ENCODE results near the gene ALK.

The ALK gene

DNA sequence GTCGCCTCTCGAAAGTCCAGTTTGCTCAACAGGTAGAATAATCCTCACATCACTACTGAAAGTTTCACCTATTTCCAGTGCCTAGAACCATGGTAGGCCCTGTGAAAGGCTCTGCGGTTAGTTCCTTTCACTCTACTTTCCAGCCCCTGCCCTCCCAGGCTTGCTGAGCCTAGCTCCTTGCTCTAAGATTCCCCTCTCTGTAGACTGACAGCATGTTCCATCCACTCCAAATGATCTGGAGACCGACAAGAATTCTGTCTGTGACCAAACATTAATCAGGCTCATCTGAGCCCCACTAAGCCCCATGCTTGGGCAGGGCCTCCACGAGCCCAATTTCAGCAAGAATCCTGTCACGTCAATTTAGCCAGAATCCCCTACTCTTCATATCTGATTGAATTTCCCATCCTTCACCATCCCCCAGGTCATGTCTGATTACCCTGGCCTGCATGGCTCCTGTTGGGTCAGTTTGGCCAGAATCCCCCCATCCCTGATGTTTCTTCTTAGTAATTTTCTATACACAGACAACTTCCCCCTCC, 307.0 kb downstream of the ALK start:
- no peaks in the 10 kb centered on the region for H3K36me3 ChIP-seq (ENCODE audit: control insufficient read depth in 2 of 2, insufficient read depth in 1 of 2, low read length in 2 of 2)
- H3K4me3 ChIP-seq (ENCODE audit: low read depth, low read length): no peak overlapping the region
- POLR2A ChIA-PET: no interaction called here
- no peaks in the 10 kb centered on the region for H3K9me3 ChIP-seq (ENCODE audit: control insufficient read depth, insufficient read depth, low read depth, low read length)
- no peaks in the 10 kb centered on the region for H3K4me1 ChIP-seq (ENCODE audit: control insufficient read depth, insufficient read depth, low read length)
- H3K27ac ChIP-seq (ENCODE audit: extremely low read depth, low read depth, low read length): no peak overlapping the region
- CTCF ChIA-PET: interaction anchor here (0.6 kb wide), 1 partner anchor 20 kb away, joined by 3 read pairs; no protein-coding TSS in a partner anchor
- TF ChIP-seq ZNF132 (tag by site-specific recombination; IDR thresholded peaks at IDR 0.05; ENCODE audit: borderline replicate concordance): no peak
- no peak for TF ChIP-seq ZNF391 (tag by site-specific recombination; IDR thresholded peaks at IDR 0.05; ENCODE audit: borderline replicate concordance, low read depth)
- TF ChIP-seq, protein P1, sequence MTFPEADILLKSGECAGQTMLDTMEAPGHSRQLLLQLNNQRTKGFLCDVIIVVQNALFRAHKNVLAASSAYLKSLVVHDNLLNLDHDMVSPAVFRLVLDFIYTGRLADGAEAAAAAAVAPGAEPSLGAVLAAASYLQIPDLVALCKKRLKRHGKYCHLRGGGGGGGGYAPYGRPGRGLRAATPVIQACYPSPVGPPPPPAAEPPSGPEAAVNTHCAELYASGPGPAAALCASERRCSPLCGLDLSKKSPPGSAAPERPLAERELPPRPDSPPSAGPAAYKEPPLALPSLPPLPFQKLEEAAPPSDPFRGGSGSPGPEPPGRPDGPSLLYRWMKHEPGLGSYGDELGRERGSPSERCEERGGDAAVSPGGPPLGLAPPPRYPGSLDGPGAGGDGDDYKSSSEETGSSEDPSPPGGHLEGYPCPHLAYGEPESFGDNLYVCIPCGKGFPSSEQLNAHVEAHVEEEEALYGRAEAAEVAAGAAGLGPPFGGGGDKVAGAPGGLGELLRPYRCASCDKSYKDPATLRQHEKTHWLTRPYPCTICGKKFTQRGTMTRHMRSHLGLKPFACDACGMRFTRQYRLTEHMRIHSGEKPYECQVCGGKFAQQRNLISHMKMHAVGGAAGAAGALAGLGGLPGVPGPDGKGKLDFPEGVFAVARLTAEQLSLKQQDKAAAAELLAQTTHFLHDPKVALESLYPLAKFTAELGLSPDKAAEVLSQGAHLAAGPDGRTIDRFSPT (tag by site-specific recombination; IDR thresholded peaks at IDR 0.05): no peak
- no peak for TF ChIP-seq ZNF549 (tag by site-specific recombination; IDR thresholded peaks at IDR 0.05)

DNA sequence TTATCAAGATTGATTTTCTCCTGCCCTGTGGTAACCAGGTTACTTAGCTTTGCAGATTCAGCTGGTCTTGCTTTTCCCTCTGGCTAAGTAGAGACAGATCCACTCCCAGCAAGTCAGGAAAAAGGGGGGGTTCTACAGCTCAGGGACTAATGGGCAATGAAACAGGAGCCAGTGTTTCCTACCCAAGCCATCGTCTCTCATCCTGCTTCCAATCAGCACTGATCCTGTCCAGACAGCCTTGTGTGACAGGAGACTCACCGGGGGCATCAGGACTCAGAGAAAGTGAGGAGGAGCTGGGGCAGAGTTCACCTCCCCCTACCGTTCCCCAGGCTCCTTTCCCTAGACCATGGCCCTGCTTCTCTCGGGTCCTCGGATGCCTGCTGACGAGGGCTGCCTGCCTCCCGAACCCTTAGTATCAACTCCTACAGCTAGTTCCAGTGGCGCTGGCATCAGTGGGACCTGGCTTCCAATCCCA, 307.6 kb downstream of the ALK start:
- no peaks in the 10 kb centered on the region for H3K4me1 ChIP-seq (ENCODE audit: control insufficient read depth, insufficient read depth, low read length)
- no peak overlapping the region for H3K27ac ChIP-seq (ENCODE audit: extremely low read depth, low read depth, low read length)
- TF ChIP-seq, protein P2, sequence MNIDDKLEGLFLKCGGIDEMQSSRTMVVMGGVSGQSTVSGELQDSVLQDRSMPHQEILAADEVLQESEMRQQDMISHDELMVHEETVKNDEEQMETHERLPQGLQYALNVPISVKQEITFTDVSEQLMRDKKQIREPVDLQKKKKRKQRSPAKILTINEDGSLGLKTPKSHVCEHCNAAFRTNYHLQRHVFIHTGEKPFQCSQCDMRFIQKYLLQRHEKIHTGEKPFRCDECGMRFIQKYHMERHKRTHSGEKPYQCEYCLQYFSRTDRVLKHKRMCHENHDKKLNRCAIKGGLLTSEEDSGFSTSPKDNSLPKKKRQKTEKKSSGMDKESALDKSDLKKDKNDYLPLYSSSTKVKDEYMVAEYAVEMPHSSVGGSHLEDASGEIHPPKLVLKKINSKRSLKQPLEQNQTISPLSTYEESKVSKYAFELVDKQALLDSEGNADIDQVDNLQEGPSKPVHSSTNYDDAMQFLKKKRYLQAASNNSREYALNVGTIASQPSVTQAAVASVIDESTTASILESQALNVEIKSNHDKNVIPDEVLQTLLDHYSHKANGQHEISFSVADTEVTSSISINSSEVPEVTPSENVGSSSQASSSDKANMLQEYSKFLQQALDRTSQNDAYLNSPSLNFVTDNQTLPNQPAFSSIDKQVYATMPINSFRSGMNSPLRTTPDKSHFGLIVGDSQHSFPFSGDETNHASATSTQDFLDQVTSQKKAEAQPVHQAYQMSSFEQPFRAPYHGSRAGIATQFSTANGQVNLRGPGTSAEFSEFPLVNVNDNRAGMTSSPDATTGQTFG (tag by site-specific recombination; IDR thresholded peaks at IDR 0.05; ENCODE audit: borderline replicate concordance): no peak
- TF ChIP-seq ZNF529 (tag by site-specific recombination; IDR thresholded peaks at IDR 0.05; ENCODE audit: insufficient replicate concordance): no peak
- no peak for TF ChIP-seq ZFP37 (tag by site-specific recombination; IDR thresholded peaks at IDR 0.05)
- TF ChIP-seq HOXD13 (CRISPR knock-in tag; IDR thresholded peaks at IDR 0.05; ENCODE audit: borderline replicate concordance): no peak
- no peak for TF ChIP-seq ZNF610 (tag by site-specific recombination; IDR thresholded peaks at IDR 0.05; ENCODE audit: borderline replicate concordance)
- no peak for TF ChIP-seq SP7 (tag by site-specific recombination; IDR thresholded peaks at IDR 0.05)
- TF ChIP-seq ZNF19 (tag by site-specific recombination; IDR thresholded peaks at IDR 0.05; ENCODE audit: low read depth): no peak
- TF ChIP-seq ZNF426 (tag by site-specific recombination; IDR thresholded peaks at IDR 0.05): no peak
- TF ChIP-seq ZNF660 (tag by site-specific recombination; IDR thresholded peaks at IDR 0.05): no peak
- no peak for TF ChIP-seq ZNF354C (tag by site-specific recombination; IDR thresholded peaks at IDR 0.05; ENCODE audit: borderline replicate concordance, low read depth)
- no peak for TF ChIP-seq ZNF157 (tag by site-specific recombination; IDR thresholded peaks at IDR 0.05)
- no peak for TF ChIP-seq BCL11B (tag by site-specific recombination; IDR thresholded peaks at IDR 0.05; ENCODE audit: low read depth)
- no peak for TF ChIP-seq ZNF560 (tag by site-specific recombination; IDR thresholded peaks at IDR 0.05; ENCODE audit: borderline replicate concordance)
- no peak for TF ChIP-seq ZNF600 (tag by site-specific recombination; IDR thresholded peaks at IDR 0.05)
- no peaks in the 10 kb centered on the region for H3K36me3 ChIP-seq (ENCODE audit: control insufficient read depth in 2 of 2, insufficient read depth in 1 of 2, low read length in 2 of 2)
- ChIA-PET POLR2A (no interaction called here), CTCF (interaction anchor here (0.6 kb wide), 1 partner anchor 19 kb away, joined by 3 read pairs; no protein-coding TSS in a partner anchor)
- no peaks in the 10 kb centered on the region for H3K9me3 ChIP-seq (ENCODE audit: control insufficient read depth, insufficient read depth, low read depth, low read length)
- H3K4me3 ChIP-seq (ENCODE audit: low read depth, low read length): no peak overlapping the region

All from HEK293 (cell line).